Skeletal muscle satellite cell (primary cell): ENCODE results near the gene MEIS2.
"Not testable (repeated sequence)": the region's sequence is repeated elsewhere in the genome, so short reads cannot be mapped to it uniquely, and the experiment has no call there.

Experiments
- H3K27me3 ChIP-seq: 2 replicates; pipeline ENCODE4 v1.7.0; 2013; ENCODE audit warnings: low read length; ENCODE audit not compliant: control insufficient read depth, insufficient read depth
- H3K36me3 ChIP-seq: 2 replicates; pipeline ENCODE4 v1.7.0; 2013; ENCODE audit warnings: mild to moderate bottlenecking, control low read depth, low read length; ENCODE audit not compliant: insufficient read depth
- H3K4me1 ChIP-seq: 2 replicates; pipeline ENCODE4 v1.7.0; 2013; ENCODE audit warnings: low read length; ENCODE audit not compliant: control insufficient read depth, insufficient read depth
- H3K4me2 ChIP-seq: 2 replicates; pipeline ENCODE4 v1.7.0; 2013; ENCODE audit warnings: mild to moderate bottlenecking, low read length
- H3K4me3 ChIP-seq: 2 replicates; pipeline ENCODE4 v1.7.0; 2013; ENCODE audit warnings: low read length
- H3K9ac ChIP-seq: 2 replicates; pipeline ENCODE4 v1.7.0; 2013; ENCODE audit warnings: mild to moderate bottlenecking, low read depth, low read length, moderate library complexity
- H3K9me3 ChIP-seq: replicated peaks from 2 replicates; pipeline ENCODE4 v1.7.0; 2013; ENCODE audit warnings: mild to moderate bottlenecking, control low read depth, low read length

The MEIS2 gene

DNA sequence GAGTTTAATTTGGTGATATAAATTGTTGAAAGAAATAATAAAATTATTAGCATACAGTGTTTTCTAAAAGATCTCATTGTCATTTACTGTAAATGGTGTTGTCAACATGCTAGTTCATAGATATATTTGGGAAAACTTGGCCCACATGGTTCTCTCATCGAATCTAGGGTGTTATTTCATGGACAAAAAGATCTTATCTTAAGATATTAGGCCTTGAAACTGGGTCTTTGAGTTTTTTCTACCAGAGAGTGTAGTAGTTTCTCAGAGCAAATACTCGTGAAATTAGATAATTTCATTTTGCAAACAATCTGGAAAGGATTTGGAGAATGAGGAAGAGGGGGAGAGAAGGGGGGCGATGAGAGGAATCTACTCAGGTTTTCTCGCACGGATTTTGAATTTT, 107.9 kb downstream of the MEIS2 start:
- Histone ChIP-seq H3K9me3 (no peaks in the 10 kb centered on the region), H3K36me3 (no peaks in the 10 kb centered on the region), H3K9ac (no peak overlapping the region), H3K27me3 (peaks cover 3% of the 10 kb centered on the region), H3K4me2 (no peak overlapping the region), H3K4me3 (no peak overlapping the region), H3K4me1 (no peaks in the 10 kb centered on the region)

GRCh38 chr15:36988947-36989346, 111.4 kb downstream of the MEIS2 start:
- H3K4me2 ChIP-seq: no peak overlapping the region
- H3K4me3 ChIP-seq: no peak overlapping the region
- no peaks in the 10 kb centered on the region for H3K27me3 ChIP-seq
- no peaks in the 10 kb centered on the region for H3K4me1 ChIP-seq
- no peaks in the 10 kb centered on the region for H3K36me3 ChIP-seq
- no peaks in the 10 kb centered on the region for H3K9me3 ChIP-seq
- H3K9ac ChIP-seq: no peak overlapping the region

DNA sequence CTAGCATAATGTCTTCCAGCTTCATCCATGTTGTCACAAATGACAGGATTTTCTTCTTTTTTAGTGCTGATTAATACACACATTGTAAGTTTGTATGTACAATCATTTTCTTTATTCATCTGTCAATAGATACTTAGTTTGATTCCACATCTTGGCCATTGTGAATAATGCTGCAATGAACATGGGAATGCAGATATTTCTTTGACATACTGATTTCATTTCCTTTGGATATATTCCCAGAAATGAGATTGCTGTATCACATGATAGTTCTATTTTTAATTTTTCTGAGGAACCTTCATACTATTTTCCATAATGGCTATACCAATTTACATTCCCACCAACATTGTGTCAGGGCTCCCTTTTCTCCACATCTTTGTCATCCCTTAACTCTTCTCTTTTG, 117.9 kb downstream of the MEIS2 start:
- H3K9me3 ChIP-seq: no peaks in the 10 kb centered on the region

GRCh38 chr15:36980281-36980680, 120.1 kb downstream of the MEIS2 start:
- not testable (repeated sequence) for H3K9me3 ChIP-seq, H3K4me1 ChIP-seq, H3K4me2 ChIP-seq, H3K9ac ChIP-seq, H3K27me3 ChIP-seq, H3K36me3 ChIP-seq, H3K4me3 ChIP-seq

More for the DNA sequence above, 117.9 kb downstream of the MEIS2 start:
- no peaks in the 10 kb centered on the region for H3K36me3 ChIP-seq
- no peaks in the 10 kb centered on the region for H3K4me1 ChIP-seq
- no peak overlapping the region for H3K4me2 ChIP-seq
- no peak overlapping the region for H3K4me3 ChIP-seq
- no peaks in the 10 kb centered on the region for H3K27me3 ChIP-seq
- no peak overlapping the region for H3K9ac ChIP-seq

DNA sequence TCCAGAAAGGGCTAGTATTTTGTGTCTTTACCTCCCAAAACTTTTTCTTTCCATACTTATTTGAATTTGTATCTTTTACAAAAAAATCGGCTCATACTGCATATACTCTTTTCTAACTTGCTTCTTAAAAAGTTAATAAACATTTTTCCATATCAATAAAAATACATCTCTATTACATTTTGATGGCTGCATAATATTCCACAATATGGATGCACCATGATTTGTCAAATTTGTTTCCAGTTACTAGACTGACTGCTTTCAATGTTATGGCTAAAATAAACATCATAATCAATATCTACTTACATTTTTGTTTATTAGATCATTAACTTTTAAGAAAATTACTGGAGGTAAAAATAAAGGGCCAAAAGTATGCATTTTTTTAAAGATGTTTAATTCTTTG, 121.7 kb downstream of the MEIS2 start:
- H3K9me3 ChIP-seq: no peaks in the 10 kb centered on the region
- H3K9ac ChIP-seq: no peak overlapping the region
- no peaks in the 10 kb centered on the region for H3K27me3 ChIP-seq
- no peaks in the 10 kb centered on the region for H3K4me1 ChIP-seq
- H3K36me3 ChIP-seq: no peaks in the 10 kb centered on the region
- no peak overlapping the region for H3K4me2 ChIP-seq
- no peak overlapping the region for H3K4me3 ChIP-seq

- H3K36me3 ChIP-seq: no peaks in the 10 kb centered on the region
- no peak overlapping the region for H3K9ac ChIP-seq
- no peak overlapping the region for H3K4me2 ChIP-seq
- no peaks in the 10 kb centered on the region for H3K4me1 ChIP-seq
- no peak overlapping the region for H3K4me3 ChIP-seq
- H3K9me3 ChIP-seq: no peaks in the 10 kb centered on the region
- no peaks in the 10 kb centered on the region for H3K27me3 ChIP-seq
These were observed 122.2 kb downstream of the MEIS2 start for GRCh38 chr15:36978126-36978525.

- Histone ChIP-seq H3K9me3 (no peaks in the 10 kb centered on the region), H3K4me3 (no peak overlapping the region), H3K27me3 (no peaks in the 10 kb centered on the region), H3K36me3 (no peaks in the 10 kb centered on the region), H3K9ac (no peak overlapping the region), H3K4me2 (no peak overlapping the region), H3K4me1 (no peaks in the 10 kb centered on the region)
These were observed 122.7 kb downstream of the MEIS2 start for GRCh38 chr15:36977659-36978058.

- H3K4me1 ChIP-seq: no peaks in the 10 kb centered on the region
- H3K9ac ChIP-seq: no peak overlapping the region
These were observed 127.6 kb downstream of the MEIS2 start for GRCh38 chr15:36972704-36973103.

GRCh38 chr15:36970522-36970921, 129.8 kb downstream of the MEIS2 start:
- Histone ChIP-seq H3K4me1 (no peaks in the 10 kb centered on the region), H3K4me3 (no peak overlapping the region)

More at GRCh38 chr15:36972704-36973103, 127.6 kb downstream of the MEIS2 start:
- Histone ChIP-seq H3K4me2 (no peak overlapping the region), H3K27me3 (no peaks in the 10 kb centered on the region), H3K9me3 (no peaks in the 10 kb centered on the region), H3K36me3 (no peaks in the 10 kb centered on the region), H3K4me3 (no peak overlapping the region)

GRCh38 chr15:36967929-36968328, 132.4 kb downstream of the MEIS2 start:
- no peaks in the 10 kb centered on the region for H3K27me3 ChIP-seq

More at GRCh38 chr15:36970522-36970921, 129.8 kb downstream of the MEIS2 start:
- Histone ChIP-seq H3K36me3 (no peaks in the 10 kb centered on the region), H3K9me3 (no peaks in the 10 kb centered on the region), H3K4me2 (no peak overlapping the region), H3K27me3 (no peaks in the 10 kb centered on the region), H3K9ac (no peak overlapping the region)

DNA sequence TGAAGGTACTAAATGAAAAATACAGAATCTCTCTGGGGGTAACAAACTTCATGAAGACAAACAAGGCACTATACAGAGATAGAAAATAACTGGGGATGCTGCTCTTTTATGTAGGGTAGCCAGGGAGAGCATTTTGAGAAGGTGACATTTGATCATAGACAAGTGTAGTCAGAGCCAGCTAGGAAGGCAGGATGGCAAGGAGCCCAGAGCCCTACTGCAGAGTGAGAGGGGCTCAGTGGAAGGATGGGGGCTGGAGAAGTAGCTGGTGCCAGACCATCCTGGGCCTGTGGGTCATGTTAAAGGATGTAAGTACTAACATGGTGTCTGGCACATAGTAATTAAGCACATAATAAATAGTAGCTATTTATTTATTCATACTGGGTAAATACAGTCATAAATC, 133.6 kb downstream of the MEIS2 start:
- Histone ChIP-seq H3K9ac (no peak overlapping the region), H3K4me1 (no peaks in the 10 kb centered on the region), H3K9me3 (no peaks in the 10 kb centered on the region), H3K4me3 (no peak overlapping the region), H3K27me3 (peaks cover 3% of the 10 kb centered on the region), H3K36me3 (no peaks in the 10 kb centered on the region), H3K4me2 (no peak overlapping the region)

More at GRCh38 chr15:36967929-36968328, 132.4 kb downstream of the MEIS2 start:
- H3K9me3 ChIP-seq: no peaks in the 10 kb centered on the region
- no peaks in the 10 kb centered on the region for H3K4me1 ChIP-seq
- H3K9ac ChIP-seq: no peak overlapping the region
- H3K36me3 ChIP-seq: no peaks in the 10 kb centered on the region
- H3K4me3 ChIP-seq: no peak overlapping the region
- H3K4me2 ChIP-seq: no peak overlapping the region

GRCh38 chr15:36965570-36966342, 134.6 kb downstream of the MEIS2 start:
- H3K9ac ChIP-seq: no peak overlapping the region
- H3K36me3 ChIP-seq: no peaks in the 10 kb centered on the region
- no peaks in the 10 kb centered on the region for H3K4me1 ChIP-seq
- H3K4me3 ChIP-seq: no peak overlapping the region
- H3K9me3 ChIP-seq: no peaks in the 10 kb centered on the region
- H3K4me2 ChIP-seq: no peak overlapping the region
- H3K27me3 ChIP-seq: peaks cover 5% of the 10 kb centered on the region
